GM19035 (cell line): Measurements from ENCODE around the gene SMS.

Source experiments
- ATAC-seq: cut with Tn5 transposase; IDR thresholded peaks from one replicate; pipeline ENCODE4 v1.9.1; 2021; ENCODE audit not compliant: unreplicated experiment

SMS gene

GRCh38 chrX:22037225-22037624, 96.7 kb downstream of the SMS start:
- ATAC-seq: no peak

GRCh38 chrX:22037911-22038537, 97.5 kb downstream of the SMS start:
- no peak for ATAC-seq

DNA sequence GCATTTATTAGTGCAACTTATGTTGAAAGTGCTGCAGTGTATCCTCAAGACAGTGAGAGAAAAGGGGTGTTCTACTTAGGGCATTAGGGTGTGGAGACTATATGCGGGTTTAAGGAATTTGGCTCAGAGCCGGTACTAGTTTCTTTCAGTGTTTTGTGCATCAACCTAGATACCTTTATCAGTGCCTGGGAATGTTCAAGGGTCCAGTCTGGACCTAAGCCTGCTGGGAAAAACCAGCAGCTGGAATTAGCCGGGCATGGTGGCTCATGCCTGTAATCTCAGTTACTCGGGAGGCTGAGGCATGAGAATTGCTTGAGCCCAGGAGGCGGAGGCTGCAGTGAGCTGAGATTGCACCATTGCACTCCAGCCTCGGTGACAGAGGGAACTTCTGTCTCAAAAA, 99.0 kb downstream of the SMS start:
- no peak for ATAC-seq

GRCh38 chrX:22040184-22040583, 99.7 kb downstream of the SMS start:
- ATAC-seq: no peak

- no peak for ATAC-seq
These were observed 101.5 kb downstream of the SMS start for GRCh38 chrX:22041907-22042530.

DNA sequence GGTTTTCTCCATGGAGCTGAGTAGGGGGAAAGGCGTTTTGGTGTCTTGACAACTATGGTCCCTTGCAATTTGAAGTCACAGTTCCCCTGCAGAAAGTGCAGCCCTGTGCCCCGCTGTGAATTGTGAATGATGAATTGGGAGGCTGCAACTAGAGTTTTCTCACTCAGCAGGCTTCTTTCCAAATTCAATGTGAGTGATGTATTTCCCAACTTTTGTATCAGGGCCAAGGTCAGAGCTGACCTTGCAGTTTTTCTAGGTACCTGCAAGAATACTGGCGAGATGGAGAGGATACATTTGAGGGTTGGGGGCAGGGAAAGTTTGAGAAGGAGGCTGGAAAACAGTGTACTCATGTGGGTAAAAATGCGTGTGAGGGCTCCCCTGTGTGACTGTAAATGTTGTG, 103.4 kb downstream of the SMS start:
- ATAC-seq: no peak
